GM21360 (cell line): ENCODE results near the gene DNAAF9.
"Not testable (repeated sequence)": the region's sequence is repeated elsewhere in the genome, so short reads cannot be mapped to it uniquely, and the experiment has no call there.

ENCODE experiments used
- ATAC-seq: cut with Tn5 transposase; IDR thresholded peaks from one replicate; pipeline ENCODE4 v1.9.1; 2021; ENCODE audit warnings: mild to moderate bottlenecking, moderate library complexity; ENCODE audit not compliant: unreplicated experiment

The DNAAF9 gene

GRCh38 chr20:3407040-3407770 is at the start of gene DNAAF9:
Gene DNAAF9, minus strand, starts transcription at chr20:3407669. Its CDS starts 112 bp downstream, at chr20:3407557.
- no peak for ATAC-seq

- ATAC-seq = no peak
Measured at GRCh38 chr20:3456648-3457047, 49.2 kb upstream of the DNAAF9 start.

- no peak for ATAC-seq
Measured at GRCh38 chr20:3454831-3455230, 47.4 kb upstream of the DNAAF9 start.

- no peak for ATAC-seq
Measured at GRCh38 chr20:3452690-3453089, 45.2 kb upstream of the DNAAF9 start.

GRCh38 chr20:3452136-3452535 is 44.7 kb upstream of the DNAAF9 start:
- no peak for ATAC-seq

GRCh38 chr20:3449319-3449718 is 41.9 kb upstream of the DNAAF9 start:
- no peak for ATAC-seq

- ATAC-seq = no peak
Measured at GRCh38 chr20:3447321-3447720, 39.9 kb upstream of the DNAAF9 start.

GRCh38 chr20:3446779-3447178 is 39.3 kb upstream of the DNAAF9 start:
- no peak for ATAC-seq

- ATAC-seq = no peak
Measured at GRCh38 chr20:3436864-3437574, 29.6 kb upstream of the DNAAF9 start.

- no peak for ATAC-seq
Measured at GRCh38 chr20:3434232-3434631, 26.8 kb upstream of the DNAAF9 start.

- no peak for ATAC-seq
Measured at GRCh38 chr20:3433744-3434143, 26.3 kb upstream of the DNAAF9 start.

- no peak for ATAC-seq
Measured at GRCh38 chr20:3432844-3433243, 25.4 kb upstream of the DNAAF9 start.

GRCh38 chr20:3431109-3431508 is 23.6 kb upstream of the DNAAF9 start:
- no peak for ATAC-seq

GRCh38 chr20:3430376-3431069 is 23.1 kb upstream of the DNAAF9 start:
- no peak for ATAC-seq

GRCh38 chr20:3426766-3427165 is 19.3 kb upstream of the DNAAF9 start:
- ATAC-seq = not testable (repeated sequence)

GRCh38 chr20:3423126-3423525 is 15.7 kb upstream of the DNAAF9 start:
- no peak for ATAC-seq

GRCh38 chr20:3421985-3422384 is 14.5 kb upstream of the DNAAF9 start:
- no peak for ATAC-seq

GRCh38 chr20:3420211-3420707 is 12.8 kb upstream of the DNAAF9 start:
- ATAC-seq = peak; percentile 92

- ATAC-seq = not testable (repeated sequence)
Measured at GRCh38 chr20:3418161-3418560, 10.7 kb upstream of the DNAAF9 start.

- no peak for ATAC-seq
Measured at GRCh38 chr20:3414122-3414521, 6.7 kb upstream of the DNAAF9 start.

GRCh38 chr20:3413393-3413889 is 6.0 kb upstream of the DNAAF9 start:
- ATAC-seq = no peak
